ENCODE results near the gene LATS2. TPM values are rescaled to one million over a fixed set of nuclear protein-coding genes. Genes with fewer than 3 reads are reported as not detected.
A peak's percentile ranks its signal among the peaks of the same experiment; 100 is the strongest.

LATS2 gene
- total and polyA plus RNA-seq, 2 of the 8 experiments (the other 6 are each of a cell fraction or from before 2014, with no cell fraction given): 8.3 to 26.2 TPM

- no peak for DNase-seq (ENCODE audit: low read depth in 1 of 2, low spot score in 2 of 2)
- Histone ChIP-seq H4K91ac (replicated peaks; ENCODE audit: insufficient read length, low read length) (no peak overlapping the region), H2BK12ac (ENCODE audit: low read depth, low read length) (no peak overlapping the region), H2AFZ (ENCODE audit: low read length) (no peak overlapping the region), H3K23me2 (ENCODE audit: low read depth, low read length) (no peaks in the 10 kb centered on the region), H3K9me3 (ENCODE audit: insufficient read depth in 2 of 2, low read depth in 1 of 2, low read length in 1 of 2) (no peaks in the 10 kb centered on the region), H3K36me3 (ENCODE audit: control insufficient read depth in 2 of 4, insufficient read depth in 4 of 4, low read length in 3 of 4) (no peaks in the 10 kb centered on the region), H3K79me2 (ENCODE audit: control insufficient read depth in 1 of 2, insufficient read depth in 2 of 2, low read length in 2 of 2) (no peaks in the 10 kb centered on the region), H2BK15ac (ENCODE audit: low read length) (no peak overlapping the region), H3K18ac (ENCODE audit: extremely low read depth, low read length) (no peak overlapping the region; the same call in 1 of the 2 replicates), H3K9ac (replicated peaks in 1 of 4; ENCODE audit: extremely low read depth in 1 of 4, low read depth in 3 of 4, low read length in 3 of 4) (no peak overlapping the region), H4K5ac (ENCODE audit: insufficient read length, low read depth, low read length) (no peak overlapping the region), H2BK5ac (ENCODE audit: low read depth, low read length) (no peak overlapping the region), H3K14ac (ENCODE audit: insufficient read length) (no peak overlapping the region), H4K8ac (ENCODE audit: extremely low read depth, insufficient read depth, low read length) (peak overlapping the region; percentile 57; the same call in 1 of the 2 replicates), H3K4me3 (ENCODE audit: extremely low read depth in 1 of 4, insufficient read depth in 2 of 4, low read depth in 3 of 4, low read length in 4 of 4) (no peak overlapping the region), H2BK20ac (ENCODE audit: low read length) (no peak overlapping the region), H2BK120ac (replicated peaks; ENCODE audit: low read depth, low read length) (no peak overlapping the region), H3K79me1 (ENCODE audit: low read depth, low read length) (no peaks in the 10 kb centered on the region), H3K4ac (replicated peaks; ENCODE audit: insufficient read length, low read depth, low read length) (no peak overlapping the region), H3K27ac (ENCODE audit: low read depth, low read length) (no peak overlapping the region), H3K27me3 (replicated peaks in 1 of 4; ENCODE audit: control insufficient read depth in 3 of 4, extremely low read depth in 1 of 4, insufficient read depth in 3 of 4, low read length in 3 of 4) (no peaks in the 10 kb centered on the region), H2AK5ac (ENCODE audit: low read depth, low read length) (no peak overlapping the region), H3K56ac (replicated peaks; ENCODE audit: insufficient read length, low read depth, low read length) (no peak overlapping the region), H3K4me2 (ENCODE audit: insufficient read depth in 1 of 2, low read depth in 2 of 2, low read length in 2 of 2) (no peak overlapping the region), H3K23ac (ENCODE audit: insufficient read length) (no peak overlapping the region), H3K4me1 (replicated peaks in 1 of 4; ENCODE audit: control insufficient read depth in 3 of 4, insufficient read depth in 4 of 4, low read length in 3 of 4) (no peaks in the 10 kb centered on the region; a peak in 1 of 7 replicates), H4K20me1 (replicated peaks in 1 of 2; ENCODE audit: control insufficient read depth in 1 of 2, insufficient read depth in 2 of 2, low read length in 2 of 2) (no peaks in the 10 kb centered on the region)
- POLR2A ChIA-PET (ENCODE audit: partially characterized antibody): interaction anchor here (0.7 to 1.5 kb wide), 5 partner anchors 18 to 223 kb away, joined by 3 to 4 read pairs (median 3); partner anchors contain the start of genes MRPL57, SKA3 and XPO4
- FAIRE-seq: no peak
- CTCF ChIA-PET (ENCODE audit: partially characterized antibody): interaction anchor here (1.4 to 1.7 kb wide), 2 partner anchors 10 to 13 kb away, joined by 3 to 6 read pairs; no protein-coding TSS in a partner anchor
- 91% methylated on average over 16 of the region's 16 CpGs; no CpG with 5 or more reads in 1 of the 2 experiments for WGBS, 2 experiments (ENCODE audit: extremely low coverage in 1 of 2, insufficient coverage in 1 of 2, insufficient read length in 1 of 2, insufficient replicate concordance in 2 of 2, low coverage in 1 of 2, low lambda C conversion rate in 2 of 2, missing lambda C conversion rate in 1 of 2)
- TF ChIP-seq RAD21 (IDR thresholded peaks at IDR 0.05 in 1 of 2, conservative IDR thresholded peaks at IDR 0.05 in 1 of 2; ENCODE audit: low read depth in 2 of 2, low read length in 2 of 2) (no peak), BCL11A (IDR thresholded peaks at IDR 0.05; ENCODE audit: low read depth in 2 of 2, low read length in 2 of 2) (no peak), TCF12 (IDR thresholded peaks at IDR 0.05; ENCODE audit: low read depth, low read length) (no peak), RNF2 (IDR thresholded peaks at IDR 0.05; ENCODE audit: borderline replicate concordance, low read depth, low read length, missing control alignments, poor library complexity, severe bottlenecking) (no peak), MAX (IDR thresholded peaks at IDR 0.05) (no peak), SIN3A (conservative IDR thresholded peaks at IDR 0.05 in 1 of 2, IDR thresholded peaks at IDR 0.05 in 1 of 2; ENCODE audit: low read depth in 1 of 2, low read length in 2 of 2) (no peak), ATF2 (IDR thresholded peaks at IDR 0.05; ENCODE audit: low read length) (no peak), KDM4A (IDR thresholded peaks at IDR 0.05; ENCODE audit: low read depth, low read length, severe bottlenecking) (no peak), BACH1 (IDR thresholded peaks at IDR 0.05; ENCODE audit: low read length) (no peak), SP4 (IDR thresholded peaks at IDR 0.05; ENCODE audit: low read length) (no peak)
These were observed 108.5 kb downstream of the LATS2 start for GRCh38 chr13:20952838-20953237.
